Measurements from ENCODE around the gene NSUN2. TPM values are rescaled to one million over a fixed set of nuclear protein-coding genes. Genes with fewer than 3 reads are reported as not detected.
"Not testable (repeated sequence)": the region's sequence is repeated elsewhere in the genome, so short reads cannot be mapped to it uniquely, and the experiment has no call there.

The NSUN2 gene
- total RNA-seq, 1 experiment from 2014 or later: 74.4 TPM

DNA sequence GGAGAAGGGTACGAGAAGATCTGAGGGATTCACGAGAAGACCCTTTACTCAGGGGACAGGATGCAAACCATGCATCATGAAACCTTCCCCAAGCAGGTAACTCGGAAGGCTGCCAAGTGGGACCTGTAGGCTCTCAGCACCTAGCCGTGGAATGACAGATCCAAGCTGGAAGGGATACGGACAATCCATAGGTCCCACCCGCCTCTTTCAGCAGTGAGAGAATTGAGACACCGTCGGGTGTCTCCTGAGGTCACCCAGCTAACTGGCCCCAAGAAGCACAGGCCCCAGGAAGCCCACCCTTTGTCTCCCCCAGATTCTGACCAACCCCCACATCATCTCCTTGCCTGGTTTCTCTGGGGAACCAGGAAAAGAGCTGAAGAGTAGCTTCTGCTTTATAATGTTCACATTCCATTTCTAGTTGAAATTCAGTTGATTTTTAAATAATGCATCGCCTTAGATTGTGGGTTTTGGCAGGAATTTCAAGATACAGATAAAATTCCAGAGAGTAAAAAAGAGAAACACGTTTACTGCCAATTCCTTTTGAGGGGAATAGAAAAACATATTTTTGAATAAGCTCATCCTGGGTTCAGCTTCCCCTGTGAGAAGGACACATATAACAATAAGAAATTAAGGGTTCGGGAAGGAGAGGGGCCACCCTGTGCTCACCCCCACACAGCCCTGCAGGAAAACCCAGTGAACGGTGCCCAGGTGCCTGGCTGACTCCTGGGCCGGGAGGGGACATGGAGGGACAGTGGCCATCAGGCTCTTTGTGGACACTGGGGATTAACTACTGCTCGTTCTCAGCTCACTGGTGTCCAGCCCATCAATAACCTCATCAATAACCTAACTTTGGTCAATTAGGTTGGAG, 51.1 kb downstream of the NSUN2 start:
- DNase-seq: no peak
- H3K9me3 ChIP-seq: no peaks in the 10 kb centered on the region
- H3K27me3 ChIP-seq: no peaks in the 10 kb centered on the region; the same call in 1 of the 2 replicates

DNA sequence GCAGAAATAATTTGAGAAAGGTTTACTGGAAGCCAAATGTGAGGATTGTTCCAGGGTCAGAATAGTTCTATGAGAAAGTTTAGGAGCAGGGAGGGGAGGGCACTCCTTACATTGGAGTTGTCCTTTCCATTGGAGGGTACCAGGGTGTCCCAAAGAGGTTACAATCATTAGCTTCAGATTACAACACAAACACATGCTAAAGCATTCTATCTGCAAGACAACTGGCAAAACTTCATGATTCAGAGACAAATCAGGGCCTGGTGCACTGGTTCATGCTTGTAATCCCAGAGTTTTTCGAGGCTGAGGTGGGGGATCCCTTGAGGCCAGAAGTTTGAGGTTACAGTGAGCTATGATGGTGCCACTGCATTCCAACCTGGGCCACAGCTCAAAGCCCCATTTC, 51.8 kb downstream of the NSUN2 start:
- no peak for DNase-seq
- Histone ChIP-seq H3K9me3 (no peaks in the 10 kb centered on the region), H3K36me3 (no peaks in the 10 kb centered on the region), H3K4me3 (no peak overlapping the region), H3K27me3 (no peaks in the 10 kb centered on the region; the same call in 1 of the 2 replicates)

More for the DNA sequence above, 51.1 kb downstream of the NSUN2 start:
- H3K4me3 ChIP-seq: no peak overlapping the region
- H3K36me3 ChIP-seq: no peaks in the 10 kb centered on the region

GRCh38 chr5:6579535-6579934, 53.3 kb downstream of the NSUN2 start:
- Histone ChIP-seq H3K9me3 (no peaks in the 10 kb centered on the region), H3K27me3 (no peaks in the 10 kb centered on the region; the same call in 1 of the 2 replicates), H3K4me3 (no peak overlapping the region), H3K36me3 (no peaks in the 10 kb centered on the region)
- DNase-seq: no peak

DNA sequence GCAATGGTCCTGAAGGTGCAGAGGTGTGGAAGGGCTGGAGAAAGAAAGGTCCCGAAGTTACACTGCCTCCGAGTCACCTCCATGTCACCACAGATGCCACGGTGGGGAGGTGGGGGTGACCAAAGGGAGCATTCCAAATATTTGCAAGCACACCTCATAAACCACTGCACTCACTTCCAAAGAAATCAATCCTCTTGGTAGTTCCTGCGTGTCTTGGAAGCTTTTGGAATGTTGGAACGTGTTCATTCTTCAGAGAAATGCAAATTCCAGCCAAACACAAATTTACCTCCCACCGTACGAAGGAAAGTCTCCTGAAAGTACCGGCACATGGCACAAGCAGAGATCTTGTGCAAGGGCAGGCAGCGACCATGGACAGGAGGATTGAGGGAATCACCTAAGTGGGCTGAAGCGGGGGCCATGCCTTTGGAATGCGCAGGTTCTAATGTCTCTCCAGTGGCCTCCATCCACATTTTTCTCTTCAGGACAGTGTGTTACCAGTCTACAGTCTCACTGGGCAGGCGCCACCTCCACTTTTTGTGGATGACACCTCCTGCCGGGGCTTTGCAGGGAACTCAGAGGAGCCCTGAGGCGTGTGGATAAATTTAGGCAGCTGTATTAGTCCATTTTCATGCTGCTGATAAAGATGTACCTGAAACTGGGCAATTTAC, 54.0 kb downstream of the NSUN2 start:
- H3K4me3 ChIP-seq: no peak overlapping the region
- no peaks in the 10 kb centered on the region for H3K36me3 ChIP-seq
- H3K27me3 ChIP-seq: no peaks in the 10 kb centered on the region; the same call in 1 of the 2 replicates
- no peak for DNase-seq
- no peaks in the 10 kb centered on the region for H3K9me3 ChIP-seq

- DNase-seq: peak; percentile 35
- no peaks in the 10 kb centered on the region; the same call in 1 of the 2 replicates for H3K27me3 ChIP-seq
- H3K4me3 ChIP-seq: no peak overlapping the region
- H3K9me3 ChIP-seq: no peaks in the 10 kb centered on the region
- no peaks in the 10 kb centered on the region for H3K36me3 ChIP-seq
Observed at GRCh38 chr5:6576861-6577501, 55.9 kb downstream of the NSUN2 start.

DNA sequence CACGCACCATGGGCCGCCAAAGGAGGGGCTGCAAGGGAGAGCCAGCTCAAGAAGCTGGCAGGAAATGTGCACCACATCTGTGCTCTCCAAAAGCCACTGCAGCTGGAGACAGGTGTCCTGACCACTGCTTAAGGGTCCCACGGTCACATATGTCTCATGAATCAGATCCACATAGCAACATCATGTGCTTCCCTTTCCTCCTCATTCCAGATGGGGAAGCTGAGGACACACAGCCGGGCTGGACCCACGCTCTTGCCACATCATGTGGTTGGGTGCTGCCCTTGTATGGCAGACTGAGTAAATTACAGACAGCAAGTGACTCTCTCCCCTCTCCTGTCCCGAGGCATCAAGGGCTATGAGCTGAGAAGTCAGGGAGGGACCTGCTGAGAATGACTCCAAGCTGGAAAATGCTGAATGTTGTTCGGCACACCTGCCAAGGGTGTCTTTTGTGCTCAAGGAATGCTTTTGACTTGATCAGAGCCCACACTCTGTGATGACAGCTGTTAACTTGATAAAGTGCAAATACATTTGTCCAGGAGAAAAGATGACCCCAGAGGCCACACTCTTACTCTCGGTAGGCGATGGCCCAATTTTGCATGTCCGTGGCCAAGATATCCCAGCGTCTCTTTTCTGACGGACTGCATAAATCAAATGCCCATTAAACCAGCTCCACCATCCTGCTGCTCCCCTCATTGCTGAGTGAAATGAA, 58.2 kb downstream of the NSUN2 start:
- no peak for DNase-seq
- Histone ChIP-seq H3K4me3 (no peak overlapping the region), H3K36me3 (no peaks in the 10 kb centered on the region), H3K9me3 (no peaks in the 10 kb centered on the region), H3K27me3 (no peaks in the 10 kb centered on the region)

DNA sequence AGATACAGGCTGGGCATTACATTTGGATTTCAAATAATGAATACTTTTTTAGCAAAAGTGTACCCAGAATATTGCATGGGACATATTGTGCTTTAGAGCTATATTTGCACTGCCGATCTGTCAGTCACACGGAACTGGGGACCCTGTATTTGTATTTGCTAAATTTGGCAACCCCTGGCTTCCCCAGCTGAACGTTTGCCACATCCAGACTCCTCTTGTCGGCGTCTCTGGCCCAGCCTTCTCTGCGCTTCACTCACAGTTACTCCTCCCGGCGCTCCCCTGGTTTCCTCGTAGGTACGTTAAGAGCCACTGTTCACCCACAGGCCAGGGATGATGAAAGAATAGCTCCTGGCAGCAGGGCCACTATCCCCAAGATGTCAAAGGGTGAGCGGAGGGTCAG, 58.7 kb downstream of the NSUN2 start:
- Histone ChIP-seq H3K27me3 (no peaks in the 10 kb centered on the region), H3K4me3 (no peak overlapping the region), H3K9me3 (no peaks in the 10 kb centered on the region), H3K36me3 (no peaks in the 10 kb centered on the region)
- DNase-seq: no peak

DNA sequence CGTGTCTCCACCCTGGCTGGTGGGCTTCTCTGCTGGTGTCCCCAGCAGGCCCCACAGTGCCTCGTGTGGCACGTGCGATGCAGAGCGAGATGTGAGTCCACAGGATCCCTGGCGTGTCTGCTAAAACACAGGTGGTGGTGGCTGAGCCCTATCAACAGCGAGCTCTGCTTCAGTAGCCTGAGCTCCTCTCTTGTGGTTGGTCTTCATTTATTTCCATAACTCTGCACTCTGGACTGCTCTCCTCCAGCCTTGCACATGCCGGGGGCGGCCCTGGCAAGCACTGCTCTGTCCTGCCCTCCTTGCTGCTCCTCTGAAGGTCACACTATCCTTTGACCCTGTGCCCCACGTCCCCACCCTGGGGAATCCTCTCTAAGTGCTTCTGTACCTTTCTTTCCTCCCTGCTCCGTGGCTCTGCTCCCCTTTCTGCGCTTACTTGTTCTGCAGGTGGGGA, 59.2 kb downstream of the NSUN2 start:
- Histone ChIP-seq H3K36me3 (no peaks in the 10 kb centered on the region), H3K9me3 (no peaks in the 10 kb centered on the region), H3K4me3 (no peak overlapping the region), H3K27me3 (no peaks in the 10 kb centered on the region)
- DNase-seq: no peak

- H3K4me3 ChIP-seq: no peak overlapping the region
- no peak for DNase-seq
- no peaks in the 10 kb centered on the region for H3K27me3 ChIP-seq
- no peaks in the 10 kb centered on the region for H3K36me3 ChIP-seq
- no peaks in the 10 kb centered on the region for H3K9me3 ChIP-seq
Observed at GRCh38 chr5:6572825-6573380, 59.9 kb downstream of the NSUN2 start.

DNA sequence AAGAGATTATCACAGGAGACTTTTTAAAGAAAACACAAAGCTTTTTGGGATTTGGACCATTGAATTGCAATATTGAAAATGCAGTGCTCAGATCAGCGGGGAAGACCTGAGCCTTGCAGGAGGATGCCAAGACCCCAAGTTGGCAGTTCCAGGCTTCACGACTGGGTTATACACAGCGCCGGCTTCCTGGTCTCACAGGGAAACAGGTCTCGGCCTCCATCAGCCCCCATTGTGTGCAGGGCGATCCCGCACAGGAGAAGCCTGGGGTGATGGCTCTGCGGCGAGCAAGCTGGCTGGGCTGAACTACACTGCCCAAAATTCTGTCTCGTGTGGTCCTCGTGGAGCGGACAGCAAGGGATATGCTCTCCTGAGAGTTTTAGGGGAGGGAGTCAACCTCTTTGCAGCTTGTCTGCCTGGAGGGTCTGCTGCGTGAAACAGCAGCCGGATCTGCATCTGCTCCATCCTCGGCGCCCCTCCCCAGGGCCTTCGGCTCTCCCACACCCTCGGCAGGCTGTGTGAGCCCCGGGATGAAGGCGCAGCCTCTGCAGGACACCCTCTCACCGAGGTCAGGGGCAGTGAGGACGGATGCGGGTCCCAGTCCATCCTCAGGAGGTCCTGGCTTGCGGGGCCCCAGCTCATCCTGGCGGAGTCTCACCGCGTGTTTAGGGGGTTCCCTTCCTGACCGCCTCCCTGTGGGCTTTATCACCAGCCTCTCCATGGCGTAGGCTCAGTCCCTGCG, 60.6 kb downstream of the NSUN2 start:
- no peaks in the 10 kb centered on the region for H3K36me3 ChIP-seq
- H3K4me3 ChIP-seq: no peak overlapping the region
- no peaks in the 10 kb centered on the region for H3K27me3 ChIP-seq
- DNase-seq: no peak
- no peaks in the 10 kb centered on the region for H3K9me3 ChIP-seq

- not testable (repeated sequence) for H3K36me3 ChIP-seq, H3K4me3 ChIP-seq, DNase-seq, H3K9me3 ChIP-seq, H3K27me3 ChIP-seq
Observed at GRCh38 chr5:6571607-6572006, 61.2 kb downstream of the NSUN2 start.

GRCh38 chr5:6570530-6570929, 62.3 kb downstream of the NSUN2 start:
- Histone ChIP-seq H3K36me3 (no peaks in the 10 kb centered on the region), H3K4me3 (no peak overlapping the region), H3K9me3 (no peaks in the 10 kb centered on the region), H3K27me3 (no peaks in the 10 kb centered on the region)
- no peak for DNase-seq

DNA sequence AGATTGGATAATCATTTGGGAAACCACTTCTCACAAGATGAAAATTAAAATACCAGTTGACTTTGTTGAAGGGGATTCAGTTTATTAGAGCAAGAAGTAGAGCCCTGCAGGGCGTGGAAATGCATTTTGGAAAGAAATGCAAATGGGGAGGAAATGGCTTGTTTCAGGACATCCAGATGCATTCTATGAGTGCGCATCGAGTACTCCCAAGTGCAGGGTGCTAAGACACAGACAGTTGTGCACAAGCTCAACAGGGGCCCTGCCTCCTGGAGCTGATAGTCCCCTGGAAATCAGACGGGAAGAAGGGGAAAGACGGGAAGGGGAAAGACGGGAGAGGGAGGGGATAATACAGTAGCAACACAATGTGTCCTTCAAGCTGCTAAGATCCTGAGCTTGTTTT, 64.0 kb downstream of the NSUN2 start:
- Histone ChIP-seq H3K27me3 (peaks cover 4% of the 10 kb centered on the region; the same call in 1 of the 2 replicates), H3K4me3 (no peak overlapping the region), H3K9me3 (no peaks in the 10 kb centered on the region), H3K36me3 (no peaks in the 10 kb centered on the region)
- no peak for DNase-seq

- Histone ChIP-seq H3K9me3 (no peaks in the 10 kb centered on the region), H3K27me3 (peaks cover 4% of the 10 kb centered on the region; the same call in 1 of the 2 replicates), H3K36me3 (no peaks in the 10 kb centered on the region), H3K4me3 (no peak overlapping the region)
- no peak for DNase-seq
Observed at GRCh38 chr5:6568383-6568782, 64.5 kb downstream of the NSUN2 start.

DNA sequence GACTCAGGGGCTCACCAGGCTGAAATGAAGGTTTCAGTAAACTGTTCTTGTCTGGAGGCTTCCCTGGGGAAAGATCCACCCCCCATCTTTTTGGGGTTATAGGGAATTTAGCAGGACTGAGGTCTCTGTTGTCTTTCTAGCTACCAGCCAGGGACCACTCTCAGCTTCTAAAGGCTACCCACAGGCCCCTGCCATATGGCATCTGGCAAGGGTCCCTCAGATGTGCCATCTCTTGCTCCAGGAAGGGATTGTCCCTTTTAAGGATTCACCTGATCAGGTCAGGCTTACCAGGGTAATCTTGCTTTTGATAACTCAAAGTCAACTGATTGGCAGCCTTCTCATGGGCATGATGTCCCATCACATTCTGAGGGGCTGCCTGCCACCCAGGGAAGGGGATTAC, 65.0 kb downstream of the NSUN2 start:
- H3K27me3 ChIP-seq: peaks cover 4% of the 10 kb centered on the region; the same call in 1 of the 2 replicates
- H3K36me3 ChIP-seq: no peaks in the 10 kb centered on the region
- no peak for DNase-seq

DNA sequence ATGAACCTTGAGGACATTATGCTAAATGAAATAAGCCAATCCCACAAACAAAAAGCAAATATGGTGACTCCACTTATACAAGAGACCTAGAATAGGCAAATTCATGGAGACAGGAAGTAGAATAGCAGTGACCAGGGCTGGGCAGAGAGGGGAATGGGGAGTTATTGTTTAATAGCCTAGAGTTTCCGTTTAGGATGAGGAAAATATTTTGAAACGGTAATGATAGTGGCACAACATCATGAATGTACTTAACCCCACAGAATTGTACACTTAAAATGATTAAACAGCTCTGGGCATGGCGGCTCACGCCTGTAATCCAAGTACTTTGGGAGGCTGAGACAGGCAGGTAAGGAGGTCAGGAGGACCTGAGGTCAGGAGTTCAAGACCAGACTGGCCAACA, 65.8 kb downstream of the NSUN2 start:
- no peak for DNase-seq
- H3K4me3 ChIP-seq: no peak overlapping the region
- peaks cover 4% of the 10 kb centered on the region; the same call in 1 of the 2 replicates for H3K27me3 ChIP-seq
- no peaks in the 10 kb centered on the region for H3K9me3 ChIP-seq
- no peaks in the 10 kb centered on the region for H3K36me3 ChIP-seq

More for the DNA sequence above, 65.0 kb downstream of the NSUN2 start:
- Histone ChIP-seq H3K9me3 (no peaks in the 10 kb centered on the region), H3K4me3 (no peak overlapping the region)
